GM15510 (cell line): ENCODE measurements around the gene SPP1.

Source experiments
- POLR2A ChIP-seq: IDR thresholded peaks from 3 replicates; pipeline ENCODE4 v1.6.1; 2011; ENCODE audit warnings: borderline replicate concordance; ENCODE audit not compliant: insufficient read length; ENCODE audit errors: extremely low read depth

The SPP1 gene

DNA sequence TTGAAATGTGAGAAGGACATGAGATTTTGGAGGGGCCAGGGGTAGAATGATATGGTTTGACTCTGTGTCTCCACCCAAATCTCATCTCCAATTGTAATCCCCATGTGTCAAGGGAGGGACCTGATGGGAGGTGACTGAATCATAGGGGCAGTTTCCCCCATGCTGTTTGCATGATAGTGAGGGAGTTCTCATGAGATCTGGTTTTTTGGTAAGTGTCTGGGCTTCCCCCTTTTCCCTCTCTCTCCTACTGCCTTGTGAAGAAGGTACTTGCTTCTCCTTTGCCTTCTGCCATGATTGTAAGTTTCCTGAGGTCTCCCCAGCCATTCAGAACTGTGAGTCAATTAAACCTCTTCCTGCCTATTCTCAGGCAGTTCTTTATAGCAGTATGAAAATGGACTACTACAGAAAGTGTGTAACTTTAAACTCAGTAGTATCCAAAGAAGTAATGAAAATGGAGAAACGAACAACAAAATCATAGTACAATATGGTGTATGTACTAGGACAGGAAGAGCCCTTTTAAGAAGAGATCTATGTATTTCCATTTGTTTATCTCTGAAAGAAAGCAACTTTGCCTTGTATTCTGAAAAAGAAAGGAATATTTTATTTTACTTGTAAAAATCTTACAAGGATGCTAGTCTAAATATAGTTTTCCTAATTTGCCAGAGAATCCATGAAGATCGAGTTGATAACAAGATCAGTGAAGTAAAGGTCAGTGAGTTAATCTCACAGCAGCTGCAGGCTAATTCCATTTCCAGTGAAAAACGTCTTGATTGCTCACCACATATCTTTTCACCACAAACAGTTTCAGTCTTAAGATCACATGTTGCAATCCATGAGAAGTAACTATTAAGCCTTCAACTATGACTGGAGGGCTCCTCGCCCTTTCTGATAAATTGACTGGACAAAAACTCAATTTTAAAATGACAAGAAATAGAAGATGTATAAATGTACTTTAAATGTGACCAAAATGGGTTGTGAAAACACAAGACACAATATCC is 52.4 kb downstream of the SPP1 start:
- no peak for TF ChIP-seq POLR2A

DNA sequence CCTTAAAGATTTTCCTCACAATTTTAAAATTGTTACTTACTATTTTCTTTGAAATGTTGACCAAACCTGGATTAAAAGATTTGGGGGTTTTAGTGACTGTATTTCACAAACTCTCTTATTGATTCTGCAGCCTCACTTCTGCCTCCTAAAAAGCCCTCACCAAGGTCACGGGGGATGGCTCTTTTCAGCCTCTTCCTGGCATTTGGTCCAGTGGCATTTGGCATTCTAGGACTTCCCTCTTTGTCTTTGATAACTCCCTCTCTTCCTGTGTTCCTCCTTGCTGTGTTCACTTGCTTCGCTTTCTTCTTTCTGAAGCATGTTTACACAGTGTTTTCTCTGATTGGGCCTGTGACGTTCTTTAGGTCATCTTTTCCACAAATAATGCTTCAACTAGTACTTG is 53.4 kb downstream of the SPP1 start:
- no peak for TF ChIP-seq POLR2A

DNA sequence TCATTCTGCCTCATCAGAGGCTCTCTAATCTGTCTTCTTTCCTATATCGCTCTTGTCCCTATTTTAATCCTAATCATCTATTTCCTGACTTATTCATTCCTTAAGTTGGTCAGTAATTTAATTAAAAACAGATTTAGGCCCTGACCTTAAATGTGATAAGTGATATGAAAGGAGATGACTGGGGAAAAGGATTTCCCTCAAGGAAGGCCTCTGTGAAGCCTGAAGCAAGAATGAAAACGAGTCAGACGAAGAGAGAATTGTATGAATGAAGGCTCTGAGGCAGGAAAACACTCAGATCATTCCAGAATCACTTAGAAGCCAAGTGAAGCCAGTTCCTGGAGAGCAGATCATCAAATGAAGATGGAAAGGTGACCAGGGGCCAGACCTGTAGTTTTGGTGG is 54.0 kb downstream of the SPP1 start:
- TF ChIP-seq POLR2A = no peak

DNA sequence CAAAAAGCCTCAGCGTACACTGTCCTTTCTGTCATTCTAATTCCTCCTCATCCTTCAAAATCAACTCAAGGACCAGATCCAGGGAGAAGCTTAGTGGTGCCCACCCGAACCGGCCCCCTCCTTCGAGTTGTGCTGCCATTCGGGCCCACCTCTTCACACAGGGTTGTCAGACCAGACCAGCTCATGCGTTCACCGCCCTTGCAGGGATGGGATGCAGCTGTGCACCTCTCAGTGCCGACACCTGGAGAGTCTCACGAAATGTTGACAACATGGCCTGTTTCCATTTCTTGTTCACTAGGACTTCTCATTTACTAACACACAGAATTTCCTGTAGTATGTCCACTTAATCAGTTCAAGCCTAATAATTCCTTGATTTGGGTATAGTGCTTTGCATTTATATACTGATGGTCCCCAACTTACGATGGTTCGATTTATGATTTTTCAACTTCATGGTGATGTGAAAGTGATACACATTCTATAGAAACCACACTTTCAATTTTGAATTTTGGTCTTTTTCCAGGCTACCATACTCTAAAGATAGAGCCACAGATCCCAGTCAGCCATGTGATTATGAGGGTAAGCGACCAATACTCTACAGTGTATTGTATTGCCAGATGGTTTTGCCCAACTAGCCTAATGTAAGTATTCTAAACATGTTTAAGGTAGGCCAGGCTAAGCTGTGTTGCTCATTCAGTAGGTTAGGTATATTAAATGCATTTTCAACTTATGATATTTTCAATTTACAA is 55.2 kb downstream of the SPP1 start:
- no peak for TF ChIP-seq POLR2A
